ENCODE measurements around the gene COL11A2. TPM values are rescaled to one million over a fixed set of nuclear protein-coding genes. Genes with fewer than 3 reads are reported as not detected.

Gene COL11A2
- total and polyA plus RNA-seq, 7 donors: 0.16 to 1.4 (median 0.50) TPM; not detected in 3

- Histone ChIP-seq H3K27me3 (peaks cover 0 to 7% (median 0%) of the 10 kb centered on the region in 3 donors), H3K27ac (no peak overlapping the region), H3K9me3 (no peaks in the 10 kb centered on the region), H3K4me3 (no peak overlapping the region), H3K36me3 (no peaks in the 10 kb centered on the region), H3K4me1 (no peaks in the 10 kb centered on the region)
- no peak for TF ChIP-seq POLR2AphosphoS5 (IDR thresholded peaks at IDR 0.05)
- no peak for TF ChIP-seq POLR2A (IDR thresholded peaks at IDR 0.05)
- no peak for TF ChIP-seq EP300 (IDR thresholded peaks at IDR 0.05)
- TF ChIP-seq, protein P1, sequence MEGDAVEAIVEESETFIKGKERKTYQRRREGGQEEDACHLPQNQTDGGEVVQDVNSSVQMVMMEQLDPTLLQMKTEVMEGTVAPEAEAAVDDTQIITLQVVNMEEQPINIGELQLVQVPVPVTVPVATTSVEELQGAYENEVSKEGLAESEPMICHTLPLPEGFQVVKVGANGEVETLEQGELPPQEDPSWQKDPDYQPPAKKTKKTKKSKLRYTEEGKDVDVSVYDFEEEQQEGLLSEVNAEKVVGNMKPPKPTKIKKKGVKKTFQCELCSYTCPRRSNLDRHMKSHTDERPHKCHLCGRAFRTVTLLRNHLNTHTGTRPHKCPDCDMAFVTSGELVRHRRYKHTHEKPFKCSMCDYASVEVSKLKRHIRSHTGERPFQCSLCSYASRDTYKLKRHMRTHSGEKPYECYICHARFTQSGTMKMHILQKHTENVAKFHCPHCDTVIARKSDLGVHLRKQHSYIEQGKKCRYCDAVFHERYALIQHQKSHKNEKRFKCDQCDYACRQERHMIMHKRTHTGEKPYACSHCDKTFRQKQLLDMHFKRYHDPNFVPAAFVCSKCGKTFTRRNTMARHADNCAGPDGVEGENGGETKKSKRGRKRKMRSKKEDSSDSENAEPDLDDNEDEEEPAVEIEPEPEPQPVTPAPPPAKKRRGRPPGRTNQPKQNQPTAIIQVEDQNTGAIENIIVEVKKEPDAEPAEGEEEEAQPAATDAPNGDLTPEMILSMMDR (IDR thresholded peaks at IDR 0.05): no peak
- WGBS, 2 donors: 74 to 85% methylated on average over 7 of the region's 7 CpGs
- DNase-seq: no peak
- intact Hi-C loops (cut with DNase I): no loop called here
These were observed 51.7 kb downstream of the COL11A2 start for GRCh38 chr6:33140556-33140955.

DNA sequence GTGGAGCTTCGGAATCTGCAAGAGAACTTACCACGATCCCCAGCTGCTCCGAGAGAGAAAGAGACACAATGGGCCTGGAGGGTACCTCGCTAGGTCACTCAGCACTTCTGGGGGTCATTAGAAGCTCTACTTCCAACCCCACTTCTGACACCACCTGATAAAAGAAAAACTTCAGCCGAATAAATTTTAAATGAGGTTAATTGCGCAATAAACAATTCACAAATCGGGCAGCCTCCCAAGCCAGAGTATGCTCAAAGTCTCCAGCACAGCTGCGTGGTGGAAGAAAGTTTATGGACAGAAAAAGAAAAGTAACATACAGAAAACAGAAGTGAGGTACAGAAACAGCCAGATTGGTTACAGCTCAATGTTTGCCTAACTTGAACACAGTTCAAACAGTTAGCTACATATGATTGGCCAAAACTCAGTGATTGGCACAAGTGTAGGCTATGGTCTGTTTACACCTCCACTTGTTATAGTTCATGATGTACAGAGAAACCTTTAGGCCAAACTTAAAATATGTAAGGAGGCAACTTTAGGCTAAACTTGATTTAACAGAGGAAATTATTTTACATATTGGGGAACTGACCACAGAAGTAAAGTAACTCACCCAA is 52.6 kb downstream of the COL11A2 start:
- WGBS, 2 donors: 68% methylated on average over 8 of the region's 8 CpGs

DNA sequence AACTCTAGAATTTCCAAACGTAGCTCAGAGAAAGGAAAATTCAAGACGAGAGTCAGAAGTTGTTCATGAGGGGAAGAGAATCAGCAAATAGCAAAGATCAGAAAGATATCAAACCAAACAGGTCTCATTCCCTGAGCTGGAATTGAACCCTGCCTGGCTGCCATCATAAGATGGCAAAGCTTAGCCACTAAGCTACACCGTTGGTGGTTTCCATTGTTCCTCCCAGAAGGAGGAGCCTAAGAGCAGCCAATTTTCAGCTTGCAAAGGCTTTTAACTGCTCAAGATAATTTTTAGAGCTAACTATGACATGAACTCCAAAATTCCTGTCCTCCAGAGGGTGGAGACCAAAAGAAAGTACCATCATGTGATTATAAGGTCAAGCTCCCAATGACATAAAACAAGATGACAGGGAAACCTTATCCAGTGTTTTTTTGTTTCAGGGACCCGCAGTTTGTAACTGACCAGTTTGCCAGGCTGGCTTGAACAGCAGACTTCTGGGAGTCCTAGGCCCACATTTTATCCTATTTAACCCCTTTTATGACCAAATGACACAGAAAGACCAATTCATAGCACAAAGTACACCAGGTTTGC is 55.9 kb downstream of the COL11A2 start:
- H3K4me1 ChIP-seq: no peaks in the 10 kb centered on the region
- H3K27me3 ChIP-seq: no peaks in the 10 kb centered on the region
- no peaks in the 10 kb centered on the region for H3K9me3 ChIP-seq
- intact Hi-C loops (cut with DNase I): no loop called here
- no peak overlapping the region for H3K27ac ChIP-seq
- DNase-seq: no peak
- H3K36me3 ChIP-seq: no peaks in the 10 kb centered on the region
- no peak overlapping the region for H3K4me3 ChIP-seq
- TF ChIP-seq EP300 (IDR thresholded peaks at IDR 0.05): no peak
- TF ChIP-seq, protein P1 (IDR thresholded peaks at IDR 0.05): no peak
- TF ChIP-seq POLR2A (IDR thresholded peaks at IDR 0.05): no peak
- no peak for TF ChIP-seq POLR2AphosphoS5 (IDR thresholded peaks at IDR 0.05)
- 58 to 62% methylated on average over 4 of the region's 4 CpGs for WGBS, 2 donors

More for the DNA sequence above, 52.6 kb downstream of the COL11A2 start:
- intact Hi-C loops (cut with DNase I): no loop called here
- Histone ChIP-seq H3K9me3 (no peaks in the 10 kb centered on the region), H3K36me3 (no peaks in the 10 kb centered on the region), H3K4me1 (no peaks in the 10 kb centered on the region), H3K27me3 (peaks cover 0 to 7% (median 0%) of the 10 kb centered on the region in 3 donors), H3K27ac (no peak overlapping the region), H3K4me3 (no peak overlapping the region)
- TF ChIP-seq, protein P1 (IDR thresholded peaks at IDR 0.05): no peak
- no peak for TF ChIP-seq POLR2AphosphoS5 (IDR thresholded peaks at IDR 0.05)
- TF ChIP-seq POLR2A (IDR thresholded peaks at IDR 0.05): no peak
- no peak for TF ChIP-seq EP300 (IDR thresholded peaks at IDR 0.05)
- no peak for DNase-seq

DNA sequence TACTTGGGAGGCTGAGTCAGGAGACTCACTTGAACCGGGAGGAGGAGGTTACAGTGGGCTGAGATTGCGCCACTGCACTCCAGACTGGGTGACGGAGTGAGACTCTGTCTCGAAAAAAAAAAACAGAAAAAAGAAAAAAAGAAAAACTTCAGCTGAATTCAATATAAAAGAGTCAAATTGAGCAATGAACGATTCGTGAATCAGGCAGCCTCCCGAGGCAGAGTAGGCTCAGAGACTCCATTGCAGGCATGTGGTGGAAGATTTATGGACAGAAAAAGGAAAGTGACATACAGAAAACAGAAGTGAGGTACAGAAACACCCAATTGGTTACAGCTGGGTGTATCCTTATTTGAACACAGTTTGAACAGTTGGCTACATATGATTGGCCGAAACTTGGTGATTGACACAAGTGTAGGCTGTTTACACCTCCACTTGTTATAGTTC is 60.2 kb downstream of the COL11A2 start:
- H3K9me3 ChIP-seq: no peaks in the 10 kb centered on the region
- no peak for DNase-seq
- H3K4me1 ChIP-seq: no peaks in the 10 kb centered on the region
- H3K4me3 ChIP-seq: no peak overlapping the region
- no peaks in the 10 kb centered on the region for H3K36me3 ChIP-seq
- no peak overlapping the region for H3K27ac ChIP-seq
- intact Hi-C loops (cut with DNase I): no loop called here
- TF ChIP-seq POLR2A (IDR thresholded peaks at IDR 0.05) (no peak), EP300 (IDR thresholded peaks at IDR 0.05) (no peak), POLR2AphosphoS5 (IDR thresholded peaks at IDR 0.05) (no peak)
- TF ChIP-seq, protein P1 (IDR thresholded peaks at IDR 0.05): no peak
- 68% methylated on average over 8 of the region's 8 CpGs for WGBS, 2 donors
- no peaks in the 10 kb centered on the region for H3K27me3 ChIP-seq
